ENCODE measurements around the gene SIX1.

The SIX1 gene

GRCh38 chr14:60647837-60648248 lies 1.4 kb downstream of the SIX1 start:
- no peak for ATAC-seq
- TF ChIP-seq ZNF565 (CRISPR knock-in tag; conservative IDR thresholded peaks at IDR 0.05; ENCODE audit: low read depth) (no peak), CSDC2 (CRISPR knock-in tag; IDR thresholded peaks at IDR 0.05) (no peak), ZNF8 (CRISPR knock-in tag; IDR thresholded peaks at IDR 0.05) (no peak), ZFP3 (CRISPR knock-in tag; IDR thresholded peaks at IDR 0.05) (no peak), TCF4 (CRISPR knock-in tag; IDR thresholded peaks at IDR 0.05; ENCODE audit: borderline replicate concordance) (no peak)

GRCh38 chr14:60647081-60647836 lies 2.0 kb downstream of the SIX1 start:
- TF ChIP-seq ZFP3 (CRISPR knock-in tag; IDR thresholded peaks at IDR 0.05) (no peak), ZFP30 (CRISPR knock-in tag; IDR thresholded peaks at IDR 0.05) (no peak)
- ATAC-seq, result no peak

DNA sequence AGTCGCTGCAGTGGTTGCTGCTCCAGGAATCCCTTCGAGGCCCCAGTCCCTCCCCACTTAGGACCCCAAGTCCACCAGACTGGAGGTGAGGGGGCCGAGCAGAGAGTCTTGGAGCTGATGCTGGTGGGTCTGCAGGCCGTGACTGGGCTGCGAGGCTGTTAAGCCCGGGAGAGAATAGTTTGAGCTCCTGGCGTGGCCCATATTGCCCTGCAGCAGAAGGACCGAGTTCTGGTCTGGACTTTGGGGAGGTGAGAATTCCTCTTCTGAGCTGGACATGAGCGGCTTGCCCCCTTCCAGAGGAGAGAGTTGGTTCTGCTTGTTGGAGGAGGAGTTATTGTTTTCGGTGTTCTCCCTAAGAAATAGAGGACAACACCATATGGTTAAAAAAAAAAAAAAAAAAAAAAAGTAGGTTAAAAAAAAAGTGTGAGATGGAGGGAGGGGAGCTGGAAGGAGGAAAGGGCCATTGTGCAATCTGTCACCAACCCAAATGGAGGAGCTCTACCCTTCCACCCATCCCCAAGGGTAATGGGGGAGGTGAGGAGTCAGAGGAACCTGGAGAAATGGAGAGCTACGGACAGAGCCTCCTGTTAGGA lies 3.0 kb downstream of the SIX1 start:
- no peak for ATAC-seq
- no peak for TF ChIP-seq ESRRG (CRISPR knock-in tag; IDR thresholded peaks at IDR 0.05)
- TF ChIP-seq ZNF565 (CRISPR knock-in tag; conservative IDR thresholded peaks at IDR 0.05; ENCODE audit: low read depth), result no peak
- TF ChIP-seq ZC3H10 (CRISPR knock-in tag; IDR thresholded peaks at IDR 0.05), result no peak
- TF ChIP-seq TCF4 (CRISPR knock-in tag; IDR thresholded peaks at IDR 0.05; ENCODE audit: borderline replicate concordance), result no peak
- no peak for TF ChIP-seq ZNF8 (CRISPR knock-in tag; IDR thresholded peaks at IDR 0.05)
- TF ChIP-seq ISL1 (CRISPR knock-in tag; IDR thresholded peaks at IDR 0.05), result no peak

GRCh38 chr14:60645126-60645741 lies 4.0 kb downstream of the SIX1 start:
- TF ChIP-seq, protein P1, sequence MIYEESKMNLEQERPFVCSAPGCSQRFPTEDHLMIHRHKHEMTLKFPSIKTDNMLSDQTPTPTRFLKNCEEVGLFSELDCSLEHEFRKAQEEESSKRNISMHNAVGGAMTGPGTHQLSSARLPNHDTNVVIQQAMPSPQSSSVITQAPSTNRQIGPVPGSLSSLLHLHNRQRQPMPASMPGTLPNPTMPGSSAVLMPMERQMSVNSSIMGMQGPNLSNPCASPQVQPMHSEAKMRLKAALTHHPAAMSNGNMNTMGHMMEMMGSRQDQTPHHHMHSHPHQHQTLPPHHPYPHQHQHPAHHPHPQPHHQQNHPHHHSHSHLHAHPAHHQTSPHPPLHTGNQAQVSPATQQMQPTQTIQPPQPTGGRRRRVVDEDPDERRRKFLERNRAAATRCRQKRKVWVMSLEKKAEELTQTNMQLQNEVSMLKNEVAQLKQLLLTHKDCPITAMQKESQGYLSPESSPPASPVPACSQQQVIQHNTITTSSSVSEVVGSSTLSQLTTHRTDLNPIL (CRISPR knock-in tag; IDR thresholded peaks at IDR 0.05; ENCODE audit: low read depth), result no peak
- TF ChIP-seq TSHZ2 (CRISPR knock-in tag; IDR thresholded peaks at IDR 0.05), result no peak
- no peak for TF ChIP-seq POU6F1 (CRISPR knock-in tag; IDR thresholded peaks at IDR 0.05; ENCODE audit: borderline replicate concordance, low read depth)
- no peak for TF ChIP-seq ZFP30 (CRISPR knock-in tag; IDR thresholded peaks at IDR 0.05)
- no peak for TF ChIP-seq ZNF8 (CRISPR knock-in tag; IDR thresholded peaks at IDR 0.05)
- no peak for TF ChIP-seq ZNF70 (CRISPR knock-in tag; IDR thresholded peaks at IDR 0.05)
- no peak for TF ChIP-seq ZC3H10 (CRISPR knock-in tag; IDR thresholded peaks at IDR 0.05)
- TF ChIP-seq SNAI2 (CRISPR knock-in tag; IDR thresholded peaks at IDR 0.05), result no peak
- no peak for TF ChIP-seq TCF4 (CRISPR knock-in tag; IDR thresholded peaks at IDR 0.05; ENCODE audit: borderline replicate concordance)
- TF ChIP-seq ZFP3 (CRISPR knock-in tag; IDR thresholded peaks at IDR 0.05), result no peak
- no peak for TF ChIP-seq ZNF565 (CRISPR knock-in tag; conservative IDR thresholded peaks at IDR 0.05; ENCODE audit: low read depth)
- TF ChIP-seq OSR1 (CRISPR knock-in tag; IDR thresholded peaks at IDR 0.05), result no peak
- no peak for TF ChIP-seq RARB (CRISPR knock-in tag; IDR thresholded peaks at IDR 0.05)

GRCh38 chr14:60644666-60645065 lies 4.6 kb downstream of the SIX1 start:
- ATAC-seq, result no peak
- TF ChIP-seq ZFP30 (CRISPR knock-in tag; IDR thresholded peaks at IDR 0.05) (no peak), BACH2 (CRISPR knock-in tag; IDR thresholded peaks at IDR 0.05; ENCODE audit: borderline replicate concordance) (no peak), GLIS3 (CRISPR knock-in tag; IDR thresholded peaks at IDR 0.05) (no peak), SNAI2 (CRISPR knock-in tag; IDR thresholded peaks at IDR 0.05) (no peak), ZNF70 (CRISPR knock-in tag; IDR thresholded peaks at IDR 0.05) (no peak), ZNF565 (CRISPR knock-in tag; conservative IDR thresholded peaks at IDR 0.05; ENCODE audit: low read depth) (no peak), PPARA (CRISPR knock-in tag; IDR thresholded peaks at IDR 0.05; ENCODE audit: borderline replicate concordance) (no peak), ESRRG (CRISPR knock-in tag; IDR thresholded peaks at IDR 0.05) (no peak), ZNF8 (CRISPR knock-in tag; IDR thresholded peaks at IDR 0.05) (no peak), ISL1 (CRISPR knock-in tag; IDR thresholded peaks at IDR 0.05) (no peak), ZFP3 (CRISPR knock-in tag; IDR thresholded peaks at IDR 0.05) (no peak), TCF4 (CRISPR knock-in tag; IDR thresholded peaks at IDR 0.05; ENCODE audit: borderline replicate concordance) (no peak), CSDC2 (CRISPR knock-in tag; IDR thresholded peaks at IDR 0.05) (no peak), POU6F1 (CRISPR knock-in tag; IDR thresholded peaks at IDR 0.05; ENCODE audit: borderline replicate concordance, low read depth) (no peak)
- TF ChIP-seq, protein P2, sequence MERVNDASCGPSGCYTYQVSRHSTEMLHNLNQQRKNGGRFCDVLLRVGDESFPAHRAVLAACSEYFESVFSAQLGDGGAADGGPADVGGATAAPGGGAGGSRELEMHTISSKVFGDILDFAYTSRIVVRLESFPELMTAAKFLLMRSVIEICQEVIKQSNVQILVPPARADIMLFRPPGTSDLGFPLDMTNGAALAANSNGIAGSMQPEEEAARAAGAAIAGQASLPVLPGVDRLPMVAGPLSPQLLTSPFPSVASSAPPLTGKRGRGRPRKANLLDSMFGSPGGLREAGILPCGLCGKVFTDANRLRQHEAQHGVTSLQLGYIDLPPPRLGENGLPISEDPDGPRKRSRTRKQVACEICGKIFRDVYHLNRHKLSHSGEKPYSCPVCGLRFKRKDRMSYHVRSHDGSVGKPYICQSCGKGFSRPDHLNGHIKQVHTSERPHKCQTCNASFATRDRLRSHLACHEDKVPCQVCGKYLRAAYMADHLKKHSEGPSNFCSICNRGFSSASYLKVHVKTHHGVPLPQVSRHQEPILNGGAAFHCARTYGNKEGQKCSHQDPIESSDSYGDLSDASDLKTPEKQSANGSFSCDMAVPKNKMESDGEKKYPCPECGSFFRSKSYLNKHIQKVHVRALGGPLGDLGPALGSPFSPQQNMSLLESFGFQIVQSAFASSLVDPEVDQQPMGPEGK (CRISPR knock-in tag; IDR thresholded peaks at IDR 0.05; ENCODE audit: borderline replicate concordance), result no peak
- TF ChIP-seq, protein P1 (CRISPR knock-in tag; IDR thresholded peaks at IDR 0.05; ENCODE audit: low read depth), result no peak

More at GRCh38 chr14:60645126-60645741, 4.0 kb downstream of the SIX1 start:
- no peak for ATAC-seq

All from SK-N-SH treated with all-trans-retinoic acid at 6 μM for 48 hours (cell line).